Peyer's patch (tissue), 4 donors: ENCODE results near the gene LPGAT1.

ENCODE experiments used
- POLR2A ChIP-seq, 2 donors: fragments of 450-650 bp; IDR thresholded peaks; one replicate each; pipeline ENCODE4 v1.5.1; 2017; ENCODE audit warnings: antibody characterized with exemption in 2 of 2, mild to moderate bottlenecking in 2 of 2, moderate library complexity in 2 of 2
- TF ChIP-seq, protein P1 (sequence below), 6 experiments: fragments of 450-650 bp in 4 of 6; fragments of 200-600 bp in 2 of 6; sonication (generic) in 1 of 6; IDR thresholded peaks; one replicate each; pipeline ENCODE4 v1.5.1; 2017 to 2019; ENCODE audit warnings: antibody characterized with exemption in 6 of 6, mild to moderate bottlenecking in 3 of 6, moderate library complexity in 1 of 6

DNA sequence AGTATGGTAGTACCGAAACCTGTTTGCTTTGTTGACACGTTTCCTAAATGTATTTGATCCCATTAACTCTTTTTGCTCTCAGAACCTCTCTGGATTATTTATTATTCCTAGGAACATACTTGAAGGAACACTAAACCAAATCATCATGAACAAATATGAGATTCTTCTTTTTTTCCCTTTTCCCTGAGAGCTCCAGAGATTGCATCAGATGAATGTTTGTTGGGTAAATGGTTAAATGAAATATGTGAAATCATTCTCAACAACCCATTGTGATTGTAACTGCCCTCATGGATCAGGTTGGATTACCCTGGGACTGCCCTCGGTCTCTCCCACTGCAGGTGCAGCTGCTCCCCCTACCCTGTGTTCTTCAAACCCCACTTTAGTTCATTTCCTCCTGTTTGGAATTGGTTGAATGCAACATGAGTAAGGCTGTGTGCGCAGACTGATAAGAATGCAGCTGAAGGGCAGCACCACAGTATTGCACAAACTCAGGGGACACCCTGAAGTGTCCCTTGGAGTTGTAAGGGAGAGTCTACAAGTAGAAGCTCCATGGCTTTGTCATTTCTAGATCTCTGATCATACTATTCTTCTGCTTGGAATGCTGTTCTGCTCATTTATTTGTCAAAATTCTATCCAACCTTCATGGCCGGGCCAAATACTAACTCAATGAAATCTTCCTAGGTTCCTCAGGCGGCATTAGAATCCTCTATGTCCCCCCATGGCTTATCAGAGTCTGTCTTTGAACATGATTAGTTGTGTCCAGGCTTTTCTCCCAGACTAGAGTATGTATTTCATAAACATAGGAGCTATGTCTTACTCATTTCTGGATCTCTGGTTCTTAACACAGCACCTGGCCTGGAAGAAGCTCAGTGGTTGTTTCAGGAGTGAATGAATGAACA, 108.0 kb downstream of the LPGAT1 start:
- TF ChIP-seq, protein P1, sequence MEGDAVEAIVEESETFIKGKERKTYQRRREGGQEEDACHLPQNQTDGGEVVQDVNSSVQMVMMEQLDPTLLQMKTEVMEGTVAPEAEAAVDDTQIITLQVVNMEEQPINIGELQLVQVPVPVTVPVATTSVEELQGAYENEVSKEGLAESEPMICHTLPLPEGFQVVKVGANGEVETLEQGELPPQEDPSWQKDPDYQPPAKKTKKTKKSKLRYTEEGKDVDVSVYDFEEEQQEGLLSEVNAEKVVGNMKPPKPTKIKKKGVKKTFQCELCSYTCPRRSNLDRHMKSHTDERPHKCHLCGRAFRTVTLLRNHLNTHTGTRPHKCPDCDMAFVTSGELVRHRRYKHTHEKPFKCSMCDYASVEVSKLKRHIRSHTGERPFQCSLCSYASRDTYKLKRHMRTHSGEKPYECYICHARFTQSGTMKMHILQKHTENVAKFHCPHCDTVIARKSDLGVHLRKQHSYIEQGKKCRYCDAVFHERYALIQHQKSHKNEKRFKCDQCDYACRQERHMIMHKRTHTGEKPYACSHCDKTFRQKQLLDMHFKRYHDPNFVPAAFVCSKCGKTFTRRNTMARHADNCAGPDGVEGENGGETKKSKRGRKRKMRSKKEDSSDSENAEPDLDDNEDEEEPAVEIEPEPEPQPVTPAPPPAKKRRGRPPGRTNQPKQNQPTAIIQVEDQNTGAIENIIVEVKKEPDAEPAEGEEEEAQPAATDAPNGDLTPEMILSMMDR (IDR thresholded peaks at IDR 0.05), result no peak
- no peak for TF ChIP-seq POLR2A (IDR thresholded peaks at IDR 0.05)
